Measurements from ENCODE around the gene CHRNA1.

DNA sequence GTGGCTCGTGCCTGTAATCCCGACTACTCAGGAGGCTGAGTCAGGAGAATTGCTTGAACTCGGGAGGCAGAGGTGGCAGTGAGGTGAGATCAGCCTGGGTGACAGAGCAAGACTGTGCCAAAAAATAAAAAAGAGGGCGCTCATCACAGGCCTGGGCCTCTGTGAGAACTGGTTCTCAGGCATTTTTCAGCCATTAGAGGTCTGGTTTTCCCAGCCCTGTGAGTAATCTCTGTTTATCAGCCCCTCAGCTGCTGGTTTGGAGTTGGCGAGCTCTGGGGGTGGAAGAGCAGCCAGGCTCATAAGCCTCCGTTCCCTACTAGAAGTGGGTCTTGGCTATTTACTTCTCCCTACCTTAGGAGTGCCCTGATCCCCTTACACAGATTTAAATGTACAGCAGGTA, 53.1 kb downstream of the CHRNA1 start:
- TF ChIP-seq POLR2AphosphoS5 (IDR thresholded peaks at IDR 0.05; ENCODE audit: low read depth, low read length) (no peak), RAD21 (CRISPR knock-in tag; IDR thresholded peaks at IDR 0.05) (no peak), NFATC3 (CRISPR knock-in tag; IDR thresholded peaks at IDR 0.05) (no peak), HMG20B (CRISPR knock-in tag; conservative IDR thresholded peaks at IDR 0.05) (no peak), EP300 (IDR thresholded peaks at IDR 0.05; ENCODE audit: low read depth in 2 of 2, low read length in 2 of 2) (no peak), EP300 (CRISPR knock-in tag; IDR thresholded peaks at IDR 0.05; ENCODE audit: borderline replicate concordance) (no peak), RFX1 (IDR thresholded peaks at IDR 0.05) (no peak)
- TF ChIP-seq, protein P1, sequence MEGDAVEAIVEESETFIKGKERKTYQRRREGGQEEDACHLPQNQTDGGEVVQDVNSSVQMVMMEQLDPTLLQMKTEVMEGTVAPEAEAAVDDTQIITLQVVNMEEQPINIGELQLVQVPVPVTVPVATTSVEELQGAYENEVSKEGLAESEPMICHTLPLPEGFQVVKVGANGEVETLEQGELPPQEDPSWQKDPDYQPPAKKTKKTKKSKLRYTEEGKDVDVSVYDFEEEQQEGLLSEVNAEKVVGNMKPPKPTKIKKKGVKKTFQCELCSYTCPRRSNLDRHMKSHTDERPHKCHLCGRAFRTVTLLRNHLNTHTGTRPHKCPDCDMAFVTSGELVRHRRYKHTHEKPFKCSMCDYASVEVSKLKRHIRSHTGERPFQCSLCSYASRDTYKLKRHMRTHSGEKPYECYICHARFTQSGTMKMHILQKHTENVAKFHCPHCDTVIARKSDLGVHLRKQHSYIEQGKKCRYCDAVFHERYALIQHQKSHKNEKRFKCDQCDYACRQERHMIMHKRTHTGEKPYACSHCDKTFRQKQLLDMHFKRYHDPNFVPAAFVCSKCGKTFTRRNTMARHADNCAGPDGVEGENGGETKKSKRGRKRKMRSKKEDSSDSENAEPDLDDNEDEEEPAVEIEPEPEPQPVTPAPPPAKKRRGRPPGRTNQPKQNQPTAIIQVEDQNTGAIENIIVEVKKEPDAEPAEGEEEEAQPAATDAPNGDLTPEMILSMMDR (CRISPR knock-in tag; IDR thresholded peaks at IDR 0.05) = no peak
- TF ChIP-seq, protein P2, sequence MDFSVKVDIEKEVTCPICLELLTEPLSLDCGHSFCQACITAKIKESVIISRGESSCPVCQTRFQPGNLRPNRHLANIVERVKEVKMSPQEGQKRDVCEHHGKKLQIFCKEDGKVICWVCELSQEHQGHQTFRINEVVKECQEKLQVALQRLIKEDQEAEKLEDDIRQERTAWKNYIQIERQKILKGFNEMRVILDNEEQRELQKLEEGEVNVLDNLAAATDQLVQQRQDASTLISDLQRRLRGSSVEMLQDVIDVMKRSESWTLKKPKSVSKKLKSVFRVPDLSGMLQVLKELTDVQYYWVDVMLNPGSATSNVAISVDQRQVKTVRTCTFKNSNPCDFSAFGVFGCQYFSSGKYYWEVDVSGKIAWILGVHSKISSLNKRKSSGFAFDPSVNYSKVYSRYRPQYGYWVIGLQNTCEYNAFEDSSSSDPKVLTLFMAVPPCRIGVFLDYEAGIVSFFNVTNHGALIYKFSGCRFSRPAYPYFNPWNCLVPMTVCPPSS (IDR thresholded peaks at IDR 0.05) = no peak
- TF ChIP-seq, protein P3, sequence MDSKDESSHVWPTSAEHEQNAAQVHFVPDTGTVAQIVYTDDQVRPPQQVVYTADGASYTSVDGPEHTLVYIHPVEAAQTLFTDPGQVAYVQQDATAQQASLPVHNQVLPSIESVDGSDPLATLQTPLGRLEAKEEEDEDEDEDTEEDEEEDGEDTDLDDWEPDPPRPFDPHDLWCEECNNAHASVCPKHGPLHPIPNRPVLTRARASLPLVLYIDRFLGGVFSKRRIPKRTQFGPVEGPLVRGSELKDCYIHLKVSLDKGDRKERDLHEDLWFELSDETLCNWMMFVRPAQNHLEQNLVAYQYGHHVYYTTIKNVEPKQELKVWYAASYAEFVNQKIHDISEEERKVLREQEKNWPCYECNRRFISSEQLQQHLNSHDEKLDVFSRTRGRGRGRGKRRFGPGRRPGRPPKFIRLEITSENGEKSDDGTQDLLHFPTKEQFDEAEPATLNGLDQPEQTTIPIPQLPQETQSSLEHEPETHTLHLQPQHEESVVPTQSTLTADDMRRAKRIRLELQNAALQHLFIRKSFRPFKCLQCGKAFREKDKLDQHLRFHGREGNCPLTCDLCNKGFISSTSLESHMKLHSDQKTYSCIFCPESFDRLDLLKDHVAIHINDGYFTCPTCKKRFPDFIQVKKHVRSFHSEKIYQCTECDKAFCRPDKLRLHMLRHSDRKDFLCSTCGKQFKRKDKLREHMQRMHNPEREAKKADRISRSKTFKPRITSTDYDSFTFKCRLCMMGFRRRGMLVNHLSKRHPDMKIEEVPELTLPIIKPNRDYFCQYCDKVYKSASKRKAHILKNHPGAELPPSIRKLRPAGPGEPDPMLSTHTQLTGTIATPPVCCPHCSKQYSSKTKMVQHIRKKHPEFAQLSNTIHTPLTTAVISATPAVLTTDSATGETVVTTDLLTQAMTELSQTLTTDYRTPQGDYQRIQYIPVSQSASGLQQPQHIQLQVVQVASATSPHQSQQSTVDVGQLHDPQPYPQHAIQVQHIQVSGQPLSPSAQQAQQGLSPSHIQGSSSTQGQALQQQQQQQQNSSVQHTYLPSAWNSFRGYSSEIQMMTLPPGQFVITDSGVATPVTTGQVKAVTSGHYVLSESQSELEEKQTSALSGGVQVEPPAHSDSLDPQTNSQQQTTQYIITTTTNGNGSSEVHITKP (CRISPR knock-in tag; IDR thresholded peaks at IDR 0.05; ENCODE audit: low read depth) = no peak
